ENCODE measurements around the gene JOSD1.

- TF ChIP-seq CTCF (conservative IDR thresholded peaks at IDR 0.05; ENCODE audit: low read depth, low read length), result no peak
- no peak for TF ChIP-seq CEBPB (IDR thresholded peaks at IDR 0.05; ENCODE audit: low read depth, low read length)
- no peak for TF ChIP-seq POLR2A (IDR thresholded peaks at IDR 0.05; ENCODE audit: low read depth, low read length)
- no peak for TF ChIP-seq MAFK (IDR thresholded peaks at IDR 0.05; ENCODE audit: low read depth, low read length)
- TF ChIP-seq RCOR1 (IDR thresholded peaks at IDR 0.05; ENCODE audit: insufficient replicate concordance, low read length), result no peak
- no peak for TF ChIP-seq USF2 (IDR thresholded peaks at IDR 0.05; ENCODE audit: low read depth, low read length)
- no peak for TF ChIP-seq BHLHE40 (IDR thresholded peaks at IDR 0.05; ENCODE audit: low read depth, low read length)
- TF ChIP-seq RFX5 (IDR thresholded peaks at IDR 0.05; ENCODE audit: low read depth, low read length), result no peak
- no peak for TF ChIP-seq MAZ (IDR thresholded peaks at IDR 0.05; ENCODE audit: borderline replicate concordance, low read depth, low read length)
- TF ChIP-seq RAD21 (IDR thresholded peaks at IDR 0.05; ENCODE audit: low read length), result no peak
- TF ChIP-seq FOS (IDR thresholded peaks at IDR 0.05; ENCODE audit: low read depth, low read length), result no peak
Measured at GRCh38 chr22:38649841-38650522, 50.8 kb downstream of the JOSD1 start.

Measured in IMR-90 (cell line).